Measurements from ENCODE around the gene RSBN1.

GRCh38 chr1:113744114-113744513, 68.2 kb downstream of the RSBN1 start:
- no peak for TF ChIP-seq POLR2AphosphoS5 (IDR thresholded peaks at IDR 0.05)
- TF ChIP-seq CTCF (IDR thresholded peaks at IDR 0.05) = no peak

All from gastroesophageal sphincter (tissue), 3 donors.